Measurements from ENCODE around the gene ATRAID.

GRCh38 chr2:27236136-27236535 lies 24.3 kb downstream of the ATRAID start:
- no peak for TF ChIP-seq CTCF (IDR thresholded peaks at IDR 0.05)
- TF ChIP-seq POLR2A (IDR thresholded peaks at IDR 0.05): no peak
